Measurements from ENCODE around the gene RHBDD2.
"Not testable (repeated sequence)": the region's sequence is repeated elsewhere in the genome, so short reads cannot be mapped to it uniquely, and the experiment has no call there.

RHBDD2 gene

GRCh38 chr7:75880242-75880641 lies 1.4 kb downstream of the RHBDD2 start:
- peaks cover 12 to 23% (median 16%) of the 10 kb centered on the region in 4 experiments for H3K4me1 ChIP-seq (ENCODE audit: control extremely low read depth in 1 of 4, control insufficient read depth in 4 of 4, insufficient read depth in 4 of 4, low read length in 3 of 4)
- H3K27me3 ChIP-seq (replicated peaks in 2 of 5; ENCODE audit: control insufficient read depth in 4 of 5, insufficient read depth in 5 of 5, low read length in 4 of 5) = no peaks in the 10 kb centered on the region
- H3K4me3 ChIP-seq (ENCODE audit: control insufficient read depth in 1 of 7, extremely low read depth in 1 of 7, insufficient read depth in 4 of 7, low read depth in 2 of 7, low read length in 6 of 7) = no peak overlapping the region
- WGBS (ENCODE audit: insufficient coverage) = 82% methylated on average over 3 of the region's 4 CpGs
- POLR2A ChIA-PET = interaction anchor here (0.7 kb wide), 1 partner anchor 129 kb away, joined by 3 read pairs; no protein-coding TSS in a partner anchor
- no peak overlapping the region for H3K27ac ChIP-seq (ENCODE audit: insufficient read depth in 1 of 2, low read depth in 1 of 2, low read length in 2 of 2, poor library complexity in 1 of 2, severe bottlenecking in 2 of 2)
- H3K9me3 ChIP-seq (ENCODE audit: control extremely low read depth in 1 of 5, control insufficient read depth in 4 of 5, insufficient read depth in 2 of 5, low read depth in 1 of 5, low read length in 4 of 5) = no peaks in the 10 kb centered on the region
- CTCF ChIA-PET = interaction anchor here (1.0 kb wide), 1 partner anchor 11 kb away, joined by 3 read pairs; no protein-coding TSS in a partner anchor
- DNase-seq = no peak
- peaks cover 4 to 44% (median 24%) of the 10 kb centered on the region in 4 experiments for H3K36me3 ChIP-seq (ENCODE audit: control insufficient read depth in 4 of 4, insufficient read depth in 4 of 4, low read length in 3 of 4)

GRCh38 chr7:75881436-75882095 lies 2.7 kb downstream of the RHBDD2 start:
- H3K4me3 ChIP-seq (ENCODE audit: control insufficient read depth in 1 of 7, extremely low read depth in 1 of 7, insufficient read depth in 4 of 7, low read depth in 2 of 7, low read length in 6 of 7) = no peak overlapping the region
- peaks cover 12 to 23% (median 16%) of the 10 kb centered on the region in 4 experiments for H3K4me1 ChIP-seq (ENCODE audit: control extremely low read depth in 1 of 4, control insufficient read depth in 4 of 4, insufficient read depth in 4 of 4, low read length in 3 of 4)
- ChIA-PET CTCF (interaction anchor here (1.2 kb wide), 1 partner anchor 18 kb away, joined by 3 read pairs; no protein-coding TSS in a partner anchor), POLR2A (no interaction called here)
- H3K36me3 ChIP-seq (ENCODE audit: control insufficient read depth in 4 of 4, insufficient read depth in 4 of 4, low read length in 3 of 4) = peaks cover 4 to 55% (median 35%) of the 10 kb centered on the region in 4 experiments
- no peaks in the 10 kb centered on the region for H3K27me3 ChIP-seq (replicated peaks in 2 of 5; ENCODE audit: control insufficient read depth in 4 of 5, insufficient read depth in 5 of 5, low read length in 4 of 5)
- WGBS (ENCODE audit: insufficient coverage) = 94% methylated on average over 22 of the region's 23 CpGs
- no peak for DNase-seq
- no peaks in the 10 kb centered on the region for H3K9me3 ChIP-seq (ENCODE audit: control extremely low read depth in 1 of 5, control insufficient read depth in 4 of 5, insufficient read depth in 2 of 5, low read depth in 1 of 5, low read length in 4 of 5)
- H3K27ac ChIP-seq (ENCODE audit: insufficient read depth in 1 of 2, low read depth in 1 of 2, low read length in 2 of 2, poor library complexity in 1 of 2, severe bottlenecking in 2 of 2) = no peak overlapping the region

- POLR2A ChIA-PET; H3K27me3 ChIP-seq (replicated peaks in 2 of 5; ENCODE audit: control insufficient read depth in 4 of 5, insufficient read depth in 5 of 5, low read length in 4 of 5); H3K9me3 ChIP-seq (ENCODE audit: control extremely low read depth in 1 of 5, control insufficient read depth in 4 of 5, insufficient read depth in 2 of 5, low read depth in 1 of 5, low read length in 4 of 5); DNase-seq; H3K27ac ChIP-seq (ENCODE audit: insufficient read depth in 1 of 2, low read depth in 1 of 2, low read length in 2 of 2, poor library complexity in 1 of 2, severe bottlenecking in 2 of 2); H3K4me3 ChIP-seq (ENCODE audit: control insufficient read depth in 1 of 7, extremely low read depth in 1 of 7, insufficient read depth in 4 of 7, low read depth in 2 of 7, low read length in 6 of 7): not testable (repeated sequence)
- peaks cover 4 to 67% (median 45%) of the 10 kb centered on the region in 4 experiments for H3K36me3 ChIP-seq (ENCODE audit: control insufficient read depth in 4 of 4, insufficient read depth in 4 of 4, low read length in 3 of 4)
- peaks cover 10 to 19% (median 12%) of the 10 kb centered on the region in 4 experiments for H3K4me1 ChIP-seq (ENCODE audit: control extremely low read depth in 1 of 4, control insufficient read depth in 4 of 4, insufficient read depth in 4 of 4, low read length in 3 of 4)
- CTCF ChIA-PET = interaction anchor here (0.5 kb wide), 1 partner anchor 48 kb away, joined by 3 read pairs; no protein-coding TSS in a partner anchor
- WGBS (ENCODE audit: insufficient coverage) = 98% methylated on average over 11 of the region's 13 CpGs
These were observed 4.5 kb downstream of the RHBDD2 start for GRCh38 chr7:75883265-75883824.

- CTCF ChIA-PET = interaction anchor here (1.0 kb wide), 1 partner anchor 13 kb away, joined by 3 read pairs; no protein-coding TSS in a partner anchor
- H3K9me3 ChIP-seq (ENCODE audit: control extremely low read depth in 1 of 5, control insufficient read depth in 4 of 5, insufficient read depth in 2 of 5, low read depth in 1 of 5, low read length in 4 of 5) = no peaks in the 10 kb centered on the region
- peaks cover 4 to 69% (median 47%) of the 10 kb centered on the region in 4 experiments for H3K36me3 ChIP-seq (ENCODE audit: control insufficient read depth in 4 of 4, insufficient read depth in 4 of 4, low read length in 3 of 4)
- no peak overlapping the region for H3K27ac ChIP-seq (ENCODE audit: insufficient read depth in 1 of 2, low read depth in 1 of 2, low read length in 2 of 2, poor library complexity in 1 of 2, severe bottlenecking in 2 of 2)
- H3K4me1 ChIP-seq (ENCODE audit: control extremely low read depth in 1 of 4, control insufficient read depth in 4 of 4, insufficient read depth in 4 of 4, low read length in 3 of 4) = peaks cover 6 to 20% (median 12%) of the 10 kb centered on the region in 4 experiments
- DNase-seq = no peak
- 100% methylated on average over 4 of the region's 5 CpGs for WGBS (ENCODE audit: insufficient coverage)
- no peaks in the 10 kb centered on the region for H3K27me3 ChIP-seq (replicated peaks in 2 of 5; ENCODE audit: control insufficient read depth in 4 of 5, insufficient read depth in 5 of 5, low read length in 4 of 5)
- POLR2A ChIA-PET = no interaction called here
- H3K4me3 ChIP-seq (ENCODE audit: control insufficient read depth in 1 of 7, extremely low read depth in 1 of 7, insufficient read depth in 4 of 7, low read depth in 2 of 7, low read length in 6 of 7) = no peak overlapping the region
These were observed 5.6 kb downstream of the RHBDD2 start for GRCh38 chr7:75884476-75884875.

GRCh38 chr7:75885036-75885435 lies 6.2 kb downstream of the RHBDD2 start:
- peaks cover under 1 to 14% (median 8%) of the 10 kb centered on the region in 4 experiments for H3K4me1 ChIP-seq (ENCODE audit: control extremely low read depth in 1 of 4, control insufficient read depth in 4 of 4, insufficient read depth in 4 of 4, low read length in 3 of 4)
- POLR2A ChIA-PET = no interaction called here
- no peak overlapping the region for H3K27ac ChIP-seq (ENCODE audit: insufficient read depth in 1 of 2, low read depth in 1 of 2, low read length in 2 of 2, poor library complexity in 1 of 2, severe bottlenecking in 2 of 2)
- WGBS (ENCODE audit: insufficient coverage) = 97% methylated on average over 3 of the region's 3 CpGs
- no peaks in the 10 kb centered on the region for H3K27me3 ChIP-seq (replicated peaks in 2 of 5; ENCODE audit: control insufficient read depth in 4 of 5, insufficient read depth in 5 of 5, low read length in 4 of 5)
- no peak overlapping the region for H3K4me3 ChIP-seq (ENCODE audit: control insufficient read depth in 1 of 7, extremely low read depth in 1 of 7, insufficient read depth in 4 of 7, low read depth in 2 of 7, low read length in 6 of 7)
- peaks cover 4 to 69% (median 47%) of the 10 kb centered on the region in 4 experiments for H3K36me3 ChIP-seq (ENCODE audit: control insufficient read depth in 4 of 4, insufficient read depth in 4 of 4, low read length in 3 of 4)
- no peaks in the 10 kb centered on the region for H3K9me3 ChIP-seq (ENCODE audit: control extremely low read depth in 1 of 5, control insufficient read depth in 4 of 5, insufficient read depth in 2 of 5, low read depth in 1 of 5, low read length in 4 of 5)
- CTCF ChIA-PET = interaction anchor here (1.0 kb wide), 1 partner anchor 12 kb away, joined by 3 read pairs; no protein-coding TSS in a partner anchor
- no peak for DNase-seq

- no peaks in the 10 kb centered on the region for H3K27me3 ChIP-seq (replicated peaks in 2 of 5; ENCODE audit: control insufficient read depth in 4 of 5, insufficient read depth in 5 of 5, low read length in 4 of 5)
- POLR2A ChIA-PET = interaction anchor here (1.0 kb wide), 1 partner anchor 133 kb away, joined by 3 read pairs; no protein-coding TSS in a partner anchor
- no peak overlapping the region for H3K4me3 ChIP-seq (ENCODE audit: control insufficient read depth in 1 of 7, extremely low read depth in 1 of 7, insufficient read depth in 4 of 7, low read depth in 2 of 7, low read length in 6 of 7)
- no peaks in the 10 kb centered on the region for H3K9me3 ChIP-seq (ENCODE audit: control extremely low read depth in 1 of 5, control insufficient read depth in 4 of 5, insufficient read depth in 2 of 5, low read depth in 1 of 5, low read length in 4 of 5)
- CTCF ChIA-PET = no interaction called here
- peaks cover 0 to 10% (median 7%) of the 10 kb centered on the region in 4 experiments for H3K4me1 ChIP-seq (ENCODE audit: control extremely low read depth in 1 of 4, control insufficient read depth in 4 of 4, insufficient read depth in 4 of 4, low read length in 3 of 4)
- WGBS (ENCODE audit: insufficient coverage) = 98% methylated on average over 11 of the region's 13 CpGs
- peaks cover 3 to 50% (median 35%) of the 10 kb centered on the region in 4 experiments for H3K36me3 ChIP-seq (ENCODE audit: control insufficient read depth in 4 of 4, insufficient read depth in 4 of 4, low read length in 3 of 4)
- H3K27ac ChIP-seq (ENCODE audit: insufficient read depth in 1 of 2, low read depth in 1 of 2, low read length in 2 of 2, poor library complexity in 1 of 2, severe bottlenecking in 2 of 2) = no peak overlapping the region
- no peak for DNase-seq
These were observed 9.0 kb downstream of the RHBDD2 start for GRCh38 chr7:75887669-75888369.

Data from common myeloid progenitor, CD34-positive (primary cell).